Nephron progenitor cell (in vitro differentiated cells): ENCODE results near the gene MED26.

Experiments
- DNase-seq: peaks from one replicate; pipeline ENCODE4 v3.0.0; 2021
- H3K27ac Mint-ChIP-seq: 2 replicates; pipeline ENCODE4 v1.8.0; 2021; ENCODE audit warnings: mild to moderate bottlenecking, moderate library complexity, mixed read lengths
- H3K27me3 Mint-ChIP-seq: 2 replicates; pipeline ENCODE4 v1.8.0; 2021; ENCODE audit warnings: mild to moderate bottlenecking, low read depth, mixed read lengths; ENCODE audit not compliant: poor library complexity
- H3K36me3 Mint-ChIP-seq: 2 replicates; pipeline ENCODE4 v1.8.0; 2021; ENCODE audit warnings: low read depth, mixed read lengths
- H3K4me1 Mint-ChIP-seq: 2 replicates; pipeline ENCODE4 v1.8.0; 2021; ENCODE audit warnings: mixed read lengths
- H3K4me3 Mint-ChIP-seq: 2 replicates; pipeline ENCODE4 v1.8.0; 2021; ENCODE audit warnings: mild to moderate bottlenecking, moderate library complexity, mixed read lengths
- H3K9me3 Mint-ChIP-seq: 2 replicates; pipeline ENCODE4 v1.8.0; 2021; ENCODE audit warnings: mild to moderate bottlenecking, moderate library complexity, mixed read lengths
- TF ChIP-seq, protein P1 (sequence below): fragments of 200-600 bp; sonication (generic); IDR thresholded peaks from 2 replicates; pipeline ENCODE4 v1.5.0; 2021; ENCODE audit warnings: antibody characterized with exemption

Gene MED26

GRCh38 chr19:16536130-16536529 lies 91.9 kb downstream of the MED26 start:
- H3K9me3 Mint-ChIP-seq, result no peaks in the 10 kb centered on the region
- TF ChIP-seq, protein P1, sequence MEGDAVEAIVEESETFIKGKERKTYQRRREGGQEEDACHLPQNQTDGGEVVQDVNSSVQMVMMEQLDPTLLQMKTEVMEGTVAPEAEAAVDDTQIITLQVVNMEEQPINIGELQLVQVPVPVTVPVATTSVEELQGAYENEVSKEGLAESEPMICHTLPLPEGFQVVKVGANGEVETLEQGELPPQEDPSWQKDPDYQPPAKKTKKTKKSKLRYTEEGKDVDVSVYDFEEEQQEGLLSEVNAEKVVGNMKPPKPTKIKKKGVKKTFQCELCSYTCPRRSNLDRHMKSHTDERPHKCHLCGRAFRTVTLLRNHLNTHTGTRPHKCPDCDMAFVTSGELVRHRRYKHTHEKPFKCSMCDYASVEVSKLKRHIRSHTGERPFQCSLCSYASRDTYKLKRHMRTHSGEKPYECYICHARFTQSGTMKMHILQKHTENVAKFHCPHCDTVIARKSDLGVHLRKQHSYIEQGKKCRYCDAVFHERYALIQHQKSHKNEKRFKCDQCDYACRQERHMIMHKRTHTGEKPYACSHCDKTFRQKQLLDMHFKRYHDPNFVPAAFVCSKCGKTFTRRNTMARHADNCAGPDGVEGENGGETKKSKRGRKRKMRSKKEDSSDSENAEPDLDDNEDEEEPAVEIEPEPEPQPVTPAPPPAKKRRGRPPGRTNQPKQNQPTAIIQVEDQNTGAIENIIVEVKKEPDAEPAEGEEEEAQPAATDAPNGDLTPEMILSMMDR, result no peak
- DNase-seq, result no peak
- H3K4me3 Mint-ChIP-seq, result no peak overlapping the region
- peaks cover 18% of the 10 kb centered on the region for H3K4me1 Mint-ChIP-seq
- peaks cover 66% of the 10 kb centered on the region for H3K36me3 Mint-ChIP-seq
- H3K27ac Mint-ChIP-seq, result no peak overlapping the region
- no peaks in the 10 kb centered on the region for H3K27me3 Mint-ChIP-seq

GRCh38 chr19:16535381-16535780 lies 92.6 kb downstream of the MED26 start:
- TF ChIP-seq, protein P1, result no peak
- H3K4me1 Mint-ChIP-seq, result peaks cover 14% of the 10 kb centered on the region
- no peak overlapping the region for H3K27ac Mint-ChIP-seq
- no peaks in the 10 kb centered on the region for H3K9me3 Mint-ChIP-seq
- DNase-seq, result no peak
- H3K27me3 Mint-ChIP-seq, result no peaks in the 10 kb centered on the region
- peaks cover 63% of the 10 kb centered on the region for H3K36me3 Mint-ChIP-seq
- H3K4me3 Mint-ChIP-seq, result no peak overlapping the region

- H3K27me3 Mint-ChIP-seq, result no peaks in the 10 kb centered on the region
- H3K36me3 Mint-ChIP-seq, result peaks cover 51% of the 10 kb centered on the region
- H3K4me3 Mint-ChIP-seq, result no peak overlapping the region
- TF ChIP-seq, protein P1, result no peak
- H3K27ac Mint-ChIP-seq, result no peak overlapping the region
- no peaks in the 10 kb centered on the region for H3K9me3 Mint-ChIP-seq
- no peak for DNase-seq
- H3K4me1 Mint-ChIP-seq, result no peaks in the 10 kb centered on the region
Measured at GRCh38 chr19:16532440-16533234, 95.4 kb downstream of the MED26 start.

DNA sequence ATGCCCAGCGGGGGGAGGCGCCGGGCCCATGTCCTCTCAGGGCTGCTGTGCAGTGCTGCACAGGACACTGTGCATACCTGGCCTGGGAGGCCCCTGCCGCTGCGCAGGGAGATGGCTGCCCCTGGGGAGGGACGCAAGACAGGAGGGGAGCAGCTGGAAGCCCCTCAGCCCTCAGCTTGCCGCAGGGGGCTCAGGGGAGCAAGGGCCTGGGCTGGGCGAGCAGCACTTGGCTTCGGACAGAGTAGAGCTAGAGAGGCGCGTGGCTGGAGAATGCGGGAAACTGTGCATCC lies 96.7 kb downstream of the MED26 start:
- no peak overlapping the region for H3K27ac Mint-ChIP-seq
- H3K36me3 Mint-ChIP-seq, result peaks cover 52% of the 10 kb centered on the region
- DNase-seq, result no peak
- H3K27me3 Mint-ChIP-seq, result no peaks in the 10 kb centered on the region
- H3K9me3 Mint-ChIP-seq, result no peaks in the 10 kb centered on the region
- H3K4me1 Mint-ChIP-seq, result no peaks in the 10 kb centered on the region
- H3K4me3 Mint-ChIP-seq, result no peak overlapping the region
- TF ChIP-seq, protein P1, result no peak

- DNase-seq, result no peak
- TF ChIP-seq, protein P1, result no peak
- Mint-ChIP-seq H3K27me3 (no peaks in the 10 kb centered on the region), H3K36me3 (peaks cover 52% of the 10 kb centered on the region), H3K4me1 (no peaks in the 10 kb centered on the region), H3K9me3 (no peaks in the 10 kb centered on the region), H3K27ac (no peak overlapping the region), H3K4me3 (no peak overlapping the region)
Measured at GRCh38 chr19:16530540-16531379, 97.2 kb downstream of the MED26 start.
